ENCODE measurements around the gene PARM1. TPM values are rescaled to one million over a fixed set of nuclear protein-coding genes. Genes with fewer than 3 reads are reported as not detected.

Gene PARM1
- total and polyA plus RNA-seq, 2 of the 4 experiments (the other 2 are of a cell fraction) = 0.07 to 0.18 TPM

DNA sequence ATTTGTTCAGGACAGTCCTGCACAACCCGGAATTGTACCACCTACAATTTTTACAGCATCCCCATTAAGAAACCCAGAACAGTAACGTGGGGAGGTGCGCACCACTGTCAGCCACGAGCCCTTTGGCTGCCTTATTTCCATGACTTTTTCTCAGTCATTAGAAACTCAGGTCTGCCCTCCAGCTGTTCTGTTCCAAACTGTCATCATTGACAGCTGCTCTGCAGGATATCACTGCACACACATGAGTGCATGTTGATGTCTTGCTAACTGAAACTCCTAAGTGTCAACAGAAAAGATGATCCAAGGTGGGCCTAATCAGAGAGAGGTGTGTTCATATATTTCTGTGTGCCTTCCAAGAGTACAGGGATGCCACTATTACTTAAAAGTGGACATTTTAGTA, 123.4 kb downstream of the PARM1 start:
- no peak for ATAC-seq (ENCODE audit: low read depth)
- no peak overlapping the region for H2AK5ac ChIP-seq (ENCODE audit: low read depth, low read length)
- H3K36me3 ChIP-seq (ENCODE audit: control insufficient read depth, insufficient read depth, low read length) = no peaks in the 10 kb centered on the region
- no TSS peak for BruUV-seq (replicated peaks)
- H2AK9ac ChIP-seq (replicated peaks; ENCODE audit: low read depth, low read length, poor library complexity) = no peak overlapping the region
- no peak overlapping the region for H3K4me3 ChIP-seq (ENCODE audit: insufficient read depth, low read depth, low read length)
- no peak overlapping the region for H3K4ac ChIP-seq (ENCODE audit: low read depth, low read length)
- H2AFZ ChIP-seq (replicated peaks; ENCODE audit: low read length, poor library complexity) = no peak overlapping the region
- CTCF ChIA-PET = no interaction called here
- H3K4me1 ChIP-seq (ENCODE audit: control insufficient read depth, insufficient read depth, low read length) = no peaks in the 10 kb centered on the region
- no peak overlapping the region for H4K5ac ChIP-seq (ENCODE audit: low read depth, low read length)
- dilution Hi-C loops (cut with HindIII; ENCODE audit: low sequenced_read_pairs, unreplicated experiment) (no loop called here), intact Hi-C loops (cut with micrococcal nuclease) (no loop called here), in situ Hi-C loops (cut with MboI; ENCODE audit: low sequenced_read_pairs) (no loop called here)
- no peak for TF ChIP-seq MXI1 (IDR thresholded peaks at IDR 0.05; ENCODE audit: borderline replicate concordance, low read depth, low read length)
- TF ChIP-seq CHD1 (IDR thresholded peaks at IDR 0.05; ENCODE audit: low read depth, low read length) = no peak
- no peak for TF ChIP-seq RFX5 (IDR thresholded peaks at IDR 0.05; ENCODE audit: low read depth, low read length)
- no peak for TF ChIP-seq CEBPB (IDR thresholded peaks at IDR 0.05; ENCODE audit: low read depth, low read length)
- TF ChIP-seq RCOR1 (IDR thresholded peaks at IDR 0.05; ENCODE audit: insufficient replicate concordance, low read length) = no peak
- TF ChIP-seq, protein P1, sequence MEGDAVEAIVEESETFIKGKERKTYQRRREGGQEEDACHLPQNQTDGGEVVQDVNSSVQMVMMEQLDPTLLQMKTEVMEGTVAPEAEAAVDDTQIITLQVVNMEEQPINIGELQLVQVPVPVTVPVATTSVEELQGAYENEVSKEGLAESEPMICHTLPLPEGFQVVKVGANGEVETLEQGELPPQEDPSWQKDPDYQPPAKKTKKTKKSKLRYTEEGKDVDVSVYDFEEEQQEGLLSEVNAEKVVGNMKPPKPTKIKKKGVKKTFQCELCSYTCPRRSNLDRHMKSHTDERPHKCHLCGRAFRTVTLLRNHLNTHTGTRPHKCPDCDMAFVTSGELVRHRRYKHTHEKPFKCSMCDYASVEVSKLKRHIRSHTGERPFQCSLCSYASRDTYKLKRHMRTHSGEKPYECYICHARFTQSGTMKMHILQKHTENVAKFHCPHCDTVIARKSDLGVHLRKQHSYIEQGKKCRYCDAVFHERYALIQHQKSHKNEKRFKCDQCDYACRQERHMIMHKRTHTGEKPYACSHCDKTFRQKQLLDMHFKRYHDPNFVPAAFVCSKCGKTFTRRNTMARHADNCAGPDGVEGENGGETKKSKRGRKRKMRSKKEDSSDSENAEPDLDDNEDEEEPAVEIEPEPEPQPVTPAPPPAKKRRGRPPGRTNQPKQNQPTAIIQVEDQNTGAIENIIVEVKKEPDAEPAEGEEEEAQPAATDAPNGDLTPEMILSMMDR (conservative IDR thresholded peaks at IDR 0.05; ENCODE audit: low read depth, low read length) = no peak
- no peak for TF ChIP-seq SMC3 (IDR thresholded peaks at IDR 0.05; ENCODE audit: low read depth, low read length)
- no peak for TF ChIP-seq NFE2L2 (IDR thresholded peaks at IDR 0.05; ENCODE audit: low read depth, low read length)
- TF ChIP-seq MAZ (IDR thresholded peaks at IDR 0.05; ENCODE audit: borderline replicate concordance, low read depth, low read length) = no peak
- no peak for TF ChIP-seq BHLHE40 (IDR thresholded peaks at IDR 0.05; ENCODE audit: low read depth, low read length)
- TF ChIP-seq, protein P2, sequence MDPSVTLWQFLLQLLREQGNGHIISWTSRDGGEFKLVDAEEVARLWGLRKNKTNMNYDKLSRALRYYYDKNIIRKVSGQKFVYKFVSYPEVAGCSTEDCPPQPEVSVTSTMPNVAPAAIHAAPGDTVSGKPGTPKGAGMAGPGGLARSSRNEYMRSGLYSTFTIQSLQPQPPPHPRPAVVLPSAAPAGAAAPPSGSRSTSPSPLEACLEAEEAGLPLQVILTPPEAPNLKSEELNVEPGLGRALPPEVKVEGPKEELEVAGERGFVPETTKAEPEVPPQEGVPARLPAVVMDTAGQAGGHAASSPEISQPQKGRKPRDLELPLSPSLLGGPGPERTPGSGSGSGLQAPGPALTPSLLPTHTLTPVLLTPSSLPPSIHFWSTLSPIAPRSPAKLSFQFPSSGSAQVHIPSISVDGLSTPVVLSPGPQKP (IDR thresholded peaks at IDR 0.05; ENCODE audit: borderline replicate concordance, low read depth, low read length) = no peak
- TF ChIP-seq RAD21 (IDR thresholded peaks at IDR 0.05; ENCODE audit: low read length) = no peak
- TF ChIP-seq MAFK (IDR thresholded peaks at IDR 0.05; ENCODE audit: low read depth, low read length) = no peak
- no peak for TF ChIP-seq POLR2A (IDR thresholded peaks at IDR 0.05; ENCODE audit: low read depth, low read length)
- TF ChIP-seq, protein P3, sequence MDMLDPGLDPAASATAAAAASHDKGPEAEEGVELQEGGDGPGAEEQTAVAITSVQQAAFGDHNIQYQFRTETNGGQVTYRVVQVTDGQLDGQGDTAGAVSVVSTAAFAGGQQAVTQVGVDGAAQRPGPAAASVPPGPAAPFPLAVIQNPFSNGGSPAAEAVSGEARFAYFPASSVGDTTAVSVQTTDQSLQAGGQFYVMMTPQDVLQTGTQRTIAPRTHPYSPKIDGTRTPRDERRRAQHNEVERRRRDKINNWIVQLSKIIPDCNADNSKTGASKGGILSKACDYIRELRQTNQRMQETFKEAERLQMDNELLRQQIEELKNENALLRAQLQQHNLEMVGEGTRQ (IDR thresholded peaks at IDR 0.05; ENCODE audit: low read depth, low read length) = no peak
- no peak for TF ChIP-seq FOS (IDR thresholded peaks at IDR 0.05; ENCODE audit: low read depth, low read length)
- no peak overlapping the region for H3K23ac ChIP-seq (ENCODE audit: low read depth, low read length)
- H4K8ac ChIP-seq (ENCODE audit: low read depth in 2 of 2, low read length in 2 of 2) = no peak overlapping the region
- no peaks in the 10 kb centered on the region for H4K20me1 ChIP-seq (ENCODE audit: insufficient read depth, low read length)
- H3K27ac ChIP-seq (ENCODE audit: insufficient read depth, low read length) = no peak overlapping the region
- 24% methylated on average over 3 of the region's 4 CpGs; no CpG with 5 or more reads in 1 of the 2 experiments for WGBS, 2 experiments (ENCODE audit: extremely low coverage in 2 of 2, insufficient read length in 1 of 2)
- no peak overlapping the region for H3K4me2 ChIP-seq (ENCODE audit: low read depth, low read length)
- H2BK15ac ChIP-seq (ENCODE audit: low read depth, low read length) = no peak overlapping the region
- no peak overlapping the region for H3K18ac ChIP-seq (ENCODE audit: low read depth, low read length)
- no peaks in the 10 kb centered on the region; the same call in 1 of the 2 replicates for H3K9me3 ChIP-seq (ENCODE audit: control insufficient read depth, insufficient read depth, low read length)
- H3K27me3 ChIP-seq (ENCODE audit: control insufficient read depth, insufficient read depth, low read length) = no peaks in the 10 kb centered on the region
- DNase-seq = no peak
- no peak overlapping the region for H3K14ac ChIP-seq (replicated peaks; ENCODE audit: low read depth, low read length)
- H3K9me1 ChIP-seq (ENCODE audit: insufficient read depth, low read length) = no peaks in the 10 kb centered on the region
- no peak overlapping the region for H2BK120ac ChIP-seq (ENCODE audit: low read depth, low read length)
- no peak overlapping the region for H2BK5ac ChIP-seq (ENCODE audit: low read depth, low read length, poor library complexity, severe bottlenecking)
- no peaks in the 10 kb centered on the region for H3K79me1 ChIP-seq (ENCODE audit: low read depth in 1 of 2, low read length in 2 of 2)
- H3K56ac ChIP-seq (ENCODE audit: extremely low read depth, insufficient read depth, low read length) = no peak overlapping the region
- H4K91ac ChIP-seq (ENCODE audit: insufficient read depth, low read depth, low read length) = no peak overlapping the region
- H3K9ac ChIP-seq (ENCODE audit: low read depth, low read length) = no peak overlapping the region
- no peak overlapping the region for H2BK20ac ChIP-seq (ENCODE audit: low read depth, low read length)
- POLR2A ChIA-PET (ENCODE audit: unreplicated experiment) = no interaction called here
